Activated naive CD4-positive, alpha-beta T cell treated with anti-CD3 and anti-CD28 coated beads, Interleukin-2, amount 10 ng/mL, durations not matched to agents 7 days and 5 days (primary cell): Measurements from ENCODE around the gene ABHD17A.
A peak's percentile ranks its signal among the peaks of the same experiment; 100 is the strongest.

Experiments used
- CTCF ChIA-PET: fragments of 350-600 bp; sonication (Branson Sonifier 250); formaldehyde crosslinking; loops from one replicate; lab custom pipeline; 2021; ENCODE audit warnings: antibody characterized with exemption; lab: Charles Lee
- DNase-seq: peaks from one replicate; pipeline ENCODE4 v3.0.0-alpha.2; 2020
- H3K27ac Mint-ChIP-seq: one replicate; pipeline ENCODE4 v1.8.0; 2021; ENCODE audit warnings: mild to moderate bottlenecking, moderate library complexity, mixed read lengths
- H3K27me3 Mint-ChIP-seq: one replicate; pipeline ENCODE4 v1.8.0; 2021; ENCODE audit warnings: mild to moderate bottlenecking, mixed read lengths
- H3K36me3 Mint-ChIP-seq: one replicate; pipeline ENCODE4 v1.8.0; 2021; ENCODE audit warnings: mixed read lengths
- H3K4me1 Mint-ChIP-seq: one replicate; pipeline ENCODE4 v1.8.0; 2021; ENCODE audit warnings: mixed read lengths
- H3K4me3 Mint-ChIP-seq: one replicate; pipeline ENCODE4 v1.8.0; 2021; ENCODE audit warnings: mild to moderate bottlenecking, moderate library complexity, mixed read lengths
- H3K9me3 Mint-ChIP-seq: one replicate; pipeline ENCODE4 v1.8.0; 2021; ENCODE audit warnings: mixed read lengths

The ABHD17A gene

DNA sequence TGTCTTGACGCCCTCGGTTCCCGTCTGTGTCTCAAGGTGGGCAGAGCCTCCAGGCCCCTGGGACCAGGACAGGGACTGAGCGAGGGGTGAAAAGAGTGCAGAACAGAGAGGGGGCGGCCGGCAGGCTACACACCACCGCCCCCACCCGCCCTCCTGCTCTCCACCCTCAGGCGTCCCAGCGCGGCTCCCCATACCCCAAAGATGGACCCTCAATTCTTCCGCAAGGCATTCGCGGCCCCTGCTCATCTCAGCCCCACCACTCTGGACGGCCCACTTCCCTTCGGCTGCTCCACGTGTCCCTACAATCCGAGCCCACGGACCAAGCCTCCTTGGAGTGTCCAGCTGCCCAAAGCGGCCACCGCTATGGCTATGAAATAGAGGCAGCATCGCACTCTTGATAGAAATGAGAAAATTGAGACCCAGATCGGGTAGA is 23.7 kb downstream of the ABHD17A start:
- Mint-ChIP-seq H3K4me3 (peak overlapping the region; percentile 92), H3K27ac (peak overlapping the region; percentile 94), H3K36me3 (no peaks in the 10 kb centered on the region), H3K27me3 (no peaks in the 10 kb centered on the region), H3K4me1 (peaks cover 41% of the 10 kb centered on the region), H3K9me3 (no peaks in the 10 kb centered on the region)
- no peak for DNase-seq
- CTCF ChIA-PET: interaction anchor here (0.6 kb wide), 1 partner anchor 158 kb away, joined by 3 read pairs; no protein-coding TSS in a partner anchor

DNA sequence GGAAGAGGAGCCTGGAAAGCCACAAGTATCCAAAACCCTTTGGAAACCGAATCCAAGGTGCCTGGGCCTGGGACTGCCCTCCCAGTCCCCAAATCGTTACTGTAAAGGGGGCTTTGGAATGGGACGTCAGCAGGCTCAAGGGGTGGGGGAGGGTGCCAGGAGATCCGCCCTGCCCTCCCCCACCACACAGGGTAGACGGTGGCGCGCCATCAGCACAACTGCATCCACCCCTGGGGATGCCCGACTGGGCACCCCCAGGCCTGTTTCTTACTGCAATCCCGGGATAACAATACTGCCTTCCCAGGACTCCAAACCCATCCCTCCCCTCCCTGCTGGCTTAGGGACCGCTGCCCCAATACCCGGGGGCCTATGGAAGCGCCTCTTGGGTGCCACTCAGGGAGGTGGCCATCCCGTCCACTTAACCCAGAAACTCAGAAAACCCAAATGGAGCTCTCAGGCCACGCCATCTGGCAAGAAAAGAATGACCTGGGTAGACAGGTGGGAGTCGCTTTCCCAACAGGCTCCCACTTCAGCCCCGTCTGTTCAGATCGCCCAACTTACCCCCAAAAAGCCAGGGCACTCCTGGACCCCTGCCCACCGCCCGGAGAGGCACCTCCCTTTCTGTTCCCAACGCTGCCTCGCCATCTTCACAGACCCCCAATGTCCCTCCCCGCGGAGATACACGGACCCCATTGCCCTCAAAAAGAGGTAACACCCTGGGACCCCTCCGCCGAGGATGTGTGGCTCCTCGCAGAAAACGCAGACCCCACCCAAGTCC is 24.3 kb downstream of the ABHD17A start:
- H3K27me3 Mint-ChIP-seq: no peaks in the 10 kb centered on the region
- H3K36me3 Mint-ChIP-seq: no peaks in the 10 kb centered on the region
- no peaks in the 10 kb centered on the region for H3K9me3 Mint-ChIP-seq
- H3K4me3 Mint-ChIP-seq: peak overlapping the region; percentile 92
- CTCF ChIA-PET: interaction anchor here (0.6 kb wide), 1 partner anchor 159 kb away, joined by 3 read pairs; no protein-coding TSS in a partner anchor
- H3K27ac Mint-ChIP-seq: no peak overlapping the region
- H3K4me1 Mint-ChIP-seq: peaks cover 46% of the 10 kb centered on the region
- no peak for DNase-seq

DNA sequence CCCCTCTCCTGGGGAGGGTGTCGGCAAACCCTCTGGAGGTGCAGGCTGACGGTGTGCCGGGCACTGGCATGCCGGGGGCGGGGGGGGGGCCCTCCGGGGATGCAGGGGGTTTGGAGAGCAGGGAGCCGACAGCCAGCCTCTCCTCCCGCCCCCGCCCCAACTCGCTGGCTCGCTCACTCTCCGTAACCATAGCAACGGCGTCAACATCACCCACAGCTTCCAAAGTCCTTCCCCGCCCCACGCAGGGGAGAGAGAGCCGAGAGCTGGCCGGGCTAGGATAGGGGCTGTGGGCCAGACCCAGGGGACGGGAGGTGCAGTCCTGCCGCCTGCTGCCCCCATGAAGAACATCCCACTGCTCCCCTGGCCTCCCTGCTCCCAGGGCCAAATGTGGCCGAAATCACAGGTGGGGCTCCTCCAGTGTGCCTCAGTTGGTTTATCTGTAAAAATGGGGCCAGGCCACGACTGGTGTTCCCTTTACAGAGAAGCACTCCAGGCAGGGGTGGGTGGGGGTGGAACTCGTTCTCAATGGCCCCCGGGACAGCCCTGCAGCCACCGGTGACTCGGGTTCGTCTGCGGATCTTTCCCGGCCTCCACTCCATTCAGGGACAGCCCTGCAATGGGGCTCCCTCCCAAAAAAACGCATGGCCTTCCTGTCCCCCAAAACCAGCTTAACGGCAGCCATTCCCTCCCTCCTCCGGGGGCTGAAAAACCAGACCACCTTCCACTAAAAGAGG is 25.1 kb downstream of the ABHD17A start:
- Mint-ChIP-seq H3K27me3 (no peaks in the 10 kb centered on the region), H3K27ac (no peak overlapping the region), H3K9me3 (no peaks in the 10 kb centered on the region), H3K4me3 (no peak overlapping the region), H3K4me1 (peaks cover 47% of the 10 kb centered on the region), H3K36me3 (no peaks in the 10 kb centered on the region)
- peak; percentile 65 for DNase-seq
- CTCF ChIA-PET: interaction anchor here (1.0 kb wide), 1 partner anchor 11 kb away, joined by 3 read pairs; no protein-coding TSS in a partner anchor

- peaks cover 55% of the 10 kb centered on the region for H3K4me1 Mint-ChIP-seq
- no peak for DNase-seq
- H3K36me3 Mint-ChIP-seq: peaks cover 1% of the 10 kb centered on the region
- peak overlapping the region; percentile 45 for H3K27ac Mint-ChIP-seq
- H3K9me3 Mint-ChIP-seq: no peaks in the 10 kb centered on the region
- peak overlapping the region; percentile 31 for H3K4me3 Mint-ChIP-seq
- no peaks in the 10 kb centered on the region for H3K27me3 Mint-ChIP-seq
- CTCF ChIA-PET: interaction anchor here (1.0 kb wide), 1 partner anchor 10 kb away, joined by 3 read pairs; no protein-coding TSS in a partner anchor
Observed at GRCh38 chr19:1859331-1859781, 25.9 kb downstream of the ABHD17A start.

DNA sequence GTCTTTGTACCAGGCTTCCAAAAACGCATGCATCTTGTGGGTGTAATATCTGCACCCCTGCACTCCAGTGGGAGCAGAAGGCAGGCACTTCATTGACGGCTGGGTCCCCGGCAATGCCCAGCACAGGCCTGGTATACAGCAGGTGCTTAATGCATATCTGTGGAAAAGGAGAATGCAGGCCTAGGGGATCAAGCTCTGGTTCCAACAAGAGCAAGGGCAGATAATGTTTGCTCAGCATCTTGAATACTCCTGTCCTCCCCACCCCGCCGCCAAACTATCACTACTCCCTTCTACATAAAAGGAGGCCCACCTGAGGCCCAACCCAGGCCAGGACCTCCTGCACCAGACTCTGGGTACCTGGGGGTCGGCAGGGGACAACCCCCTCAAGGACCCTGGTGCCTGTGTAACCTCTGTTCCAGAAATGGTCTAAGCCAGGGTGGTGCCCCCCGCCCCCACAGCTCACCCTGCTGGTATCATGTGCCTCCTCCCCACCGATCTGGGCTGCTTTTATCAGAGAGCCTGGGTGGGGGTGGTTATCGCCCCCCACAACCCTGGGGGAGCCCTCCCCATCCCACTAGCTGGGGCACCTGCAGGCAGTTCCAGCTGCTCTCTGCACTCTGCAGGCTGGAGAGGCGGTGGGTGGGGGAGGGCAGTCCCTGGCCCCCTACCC is 26.7 kb downstream of the ABHD17A start:
- Mint-ChIP-seq H3K9me3 (no peaks in the 10 kb centered on the region), H3K27me3 (no peaks in the 10 kb centered on the region), H3K27ac (peak overlapping the region; percentile 82), H3K4me1 (peaks cover 57% of the 10 kb centered on the region), H3K36me3 (peaks cover 1% of the 10 kb centered on the region), H3K4me3 (peak overlapping the region; percentile 51)
- CTCF ChIA-PET: interaction anchor here (1.1 kb wide), 1 partner anchor 21 kb away, joined by 3 read pairs; no protein-coding TSS in a partner anchor
- no peak for DNase-seq

DNA sequence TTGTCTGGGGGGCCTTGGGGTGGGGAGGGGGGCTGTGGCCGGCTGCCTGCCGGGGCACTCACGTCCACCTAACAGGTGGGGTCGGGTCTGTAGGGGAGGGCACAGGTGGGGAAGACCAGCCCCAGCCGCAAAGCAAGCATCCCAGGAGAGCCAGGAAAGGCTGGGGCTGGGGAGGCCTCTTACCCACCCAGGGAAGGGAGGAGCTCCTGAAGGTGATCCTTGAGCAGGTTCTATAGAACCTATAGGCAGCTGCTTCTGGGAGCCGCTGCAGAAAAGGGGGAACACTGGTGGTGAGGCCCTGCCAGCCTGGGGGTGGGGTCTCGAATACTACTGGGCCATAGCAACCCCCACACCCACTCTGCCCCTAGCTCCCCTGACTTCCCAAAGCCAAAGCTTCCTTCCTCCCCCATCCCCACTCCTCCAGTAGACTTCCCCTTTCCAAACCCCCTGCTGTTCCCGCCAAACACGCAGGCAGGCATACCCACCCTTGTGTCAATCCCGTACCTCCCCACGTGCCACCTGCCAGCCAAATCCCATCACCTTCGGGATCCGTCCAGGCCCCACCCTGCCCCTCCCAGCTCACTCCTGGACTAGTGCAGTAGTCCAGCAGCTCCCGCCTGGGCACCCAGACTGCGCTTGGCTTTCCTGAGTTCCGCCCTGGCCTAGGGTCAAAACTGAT is 27.5 kb downstream of the ABHD17A start:
- Mint-ChIP-seq H3K4me1 (peaks cover 65% of the 10 kb centered on the region), H3K4me3 (peak overlapping the region; percentile 66), H3K27ac (peak overlapping the region; percentile 88), H3K36me3 (peaks cover 3% of the 10 kb centered on the region), H3K9me3 (no peaks in the 10 kb centered on the region), H3K27me3 (no peaks in the 10 kb centered on the region)
- CTCF ChIA-PET: interaction anchor here (1.1 kb wide), 1 partner anchor 20 kb away, joined by 3 read pairs; no protein-coding TSS in a partner anchor
- DNase-seq: no peak

GRCh38 chr19:1856698-1857603 is 28.3 kb downstream of the ABHD17A start:
- peaks cover 69% of the 10 kb centered on the region for H3K4me1 Mint-ChIP-seq
- peaks cover 3% of the 10 kb centered on the region for H3K36me3 Mint-ChIP-seq
- CTCF ChIA-PET: interaction anchor here (0.9 to 1.1 kb wide), 2 partner anchors 18 to 19 kb away, joined by 3 read pairs; no protein-coding TSS in a partner anchor
- H3K27ac Mint-ChIP-seq: peak overlapping the region; percentile 98
- peak; percentile 62 for DNase-seq
- H3K27me3 Mint-ChIP-seq: no peaks in the 10 kb centered on the region
- no peaks in the 10 kb centered on the region for H3K9me3 Mint-ChIP-seq
- peak overlapping the region; percentile 82 for H3K4me3 Mint-ChIP-seq

- H3K9me3 Mint-ChIP-seq: no peaks in the 10 kb centered on the region
- peak overlapping the region; percentile 82 for H3K4me3 Mint-ChIP-seq
- CTCF ChIA-PET: interaction anchor here (0.9 to 1.6 kb wide), 2 partner anchors 8 to 19 kb away, joined by 3 read pairs; no protein-coding TSS in a partner anchor
- peak overlapping the region; percentile 98 for H3K27ac Mint-ChIP-seq
- no peaks in the 10 kb centered on the region for H3K27me3 Mint-ChIP-seq
- H3K36me3 Mint-ChIP-seq: peaks cover 3% of the 10 kb centered on the region
- peaks cover 64% of the 10 kb centered on the region for H3K4me1 Mint-ChIP-seq
- DNase-seq: no peak
Observed at GRCh38 chr19:1856345-1856697, 29.0 kb downstream of the ABHD17A start.

DNA sequence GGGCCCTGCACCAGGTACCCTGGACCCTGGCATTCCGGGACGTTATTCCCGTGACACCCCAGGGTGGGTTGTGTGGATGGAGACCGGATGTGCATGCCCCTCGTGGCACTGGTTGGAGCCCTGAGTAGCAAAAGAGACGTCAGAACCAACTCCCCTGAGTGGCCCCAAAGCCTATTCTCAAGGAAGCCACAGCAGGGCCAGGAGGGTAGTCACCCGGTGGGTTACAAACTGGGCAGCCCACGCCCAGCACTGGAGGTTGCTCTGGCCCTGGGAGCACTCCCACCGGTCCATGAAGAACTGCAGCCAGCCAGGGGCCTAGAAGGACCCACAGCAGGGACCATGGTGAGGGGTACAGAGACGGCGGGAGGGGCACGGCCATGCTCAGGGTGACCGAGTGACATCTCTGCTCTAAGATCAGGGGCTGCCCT is 29.5 kb downstream of the ABHD17A start:
- H3K27ac Mint-ChIP-seq: peak overlapping the region; percentile 98
- no peaks in the 10 kb centered on the region for H3K27me3 Mint-ChIP-seq
- H3K4me1 Mint-ChIP-seq: peaks cover 64% of the 10 kb centered on the region
- peak; percentile 60 for DNase-seq
- H3K36me3 Mint-ChIP-seq: peaks cover 3% of the 10 kb centered on the region
- CTCF ChIA-PET: interaction anchor here (0.5 to 1.6 kb wide), 2 partner anchors 9 to 225 kb away, joined by 3 to 4 read pairs; no protein-coding TSS in a partner anchor
- H3K9me3 Mint-ChIP-seq: no peaks in the 10 kb centered on the region
- H3K4me3 Mint-ChIP-seq: peak overlapping the region; percentile 82

DNA sequence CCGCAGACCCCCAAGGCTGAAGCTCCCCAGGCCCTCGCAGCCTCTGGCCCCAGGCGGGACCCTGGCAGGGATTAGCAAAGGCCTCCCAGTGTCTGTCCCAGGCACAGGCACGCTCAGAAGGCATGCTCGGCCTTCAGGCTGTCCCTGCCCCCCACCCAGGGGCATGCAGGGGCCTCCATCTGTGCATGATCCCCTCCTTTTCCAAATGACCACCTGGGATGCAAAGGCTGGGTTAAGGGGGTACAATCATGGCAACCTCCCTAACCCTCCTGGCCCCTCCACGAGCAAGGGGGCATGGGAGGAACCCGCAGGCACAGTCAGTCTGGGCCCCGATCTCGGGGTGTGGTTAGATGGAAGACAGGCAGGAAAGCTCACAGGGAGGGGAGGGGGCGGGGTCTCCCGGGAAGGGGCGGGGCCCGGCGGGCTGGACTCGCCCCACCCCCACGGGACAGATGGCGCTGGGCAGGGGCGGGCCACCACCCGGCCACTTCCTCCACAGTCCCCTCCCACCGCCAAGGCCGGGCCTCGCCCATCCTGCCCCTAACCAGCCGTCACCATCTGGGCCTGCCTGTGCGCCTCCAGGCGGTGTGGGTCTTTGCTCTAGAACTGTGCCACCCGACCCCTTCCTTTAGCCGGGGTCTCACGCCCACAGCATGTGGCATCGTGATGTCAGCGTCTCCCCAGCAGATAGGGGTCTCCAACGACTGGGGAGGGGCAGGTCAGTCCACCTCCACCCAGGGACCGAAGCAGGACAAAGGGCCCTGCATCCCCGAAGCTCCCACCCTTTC is 30.1 kb downstream of the ABHD17A start:
- H3K4me1 Mint-ChIP-seq: peaks cover 65% of the 10 kb centered on the region
- H3K27ac Mint-ChIP-seq: peak overlapping the region; percentile 98
- peak overlapping the region; percentile 82 for H3K4me3 Mint-ChIP-seq
- H3K27me3 Mint-ChIP-seq: no peaks in the 10 kb centered on the region
- CTCF ChIA-PET: interaction anchor here (0.5 to 1.6 kb wide), 2 partner anchors 9 to 226 kb away, joined by 3 to 4 read pairs; no protein-coding TSS in a partner anchor
- peaks cover 3% of the 10 kb centered on the region for H3K36me3 Mint-ChIP-seq
- DNase-seq: peak; percentile 95
- no peaks in the 10 kb centered on the region for H3K9me3 Mint-ChIP-seq

GRCh38 chr19:1854542-1855039 is 30.7 kb downstream of the ABHD17A start:
- DNase-seq: no peak
- no peaks in the 10 kb centered on the region for H3K27me3 Mint-ChIP-seq
- peaks cover 70% of the 10 kb centered on the region for H3K4me1 Mint-ChIP-seq
- H3K36me3 Mint-ChIP-seq: peaks cover 3% of the 10 kb centered on the region
- peak overlapping the region; percentile 92 for H3K27ac Mint-ChIP-seq
- H3K4me3 Mint-ChIP-seq: peak overlapping the region; percentile 75
- CTCF ChIA-PET: interaction anchor here (1.6 kb wide), 1 partner anchor 10 kb away, joined by 3 read pairs; no protein-coding TSS in a partner anchor
- no peaks in the 10 kb centered on the region for H3K9me3 Mint-ChIP-seq
